NB4 (cell line): ENCODE measurements around the gene ADAMTS2.

Experiments used
- CTCF ChIP-seq: IDR thresholded peaks from one replicate; pipeline ENCODE4 v1.5.1; 2012; ENCODE audit warnings: low read depth, low read length
- MAX ChIP-seq: IDR thresholded peaks from 2 replicates; pipeline ENCODE4 v1.6.1; 2011; ENCODE audit warnings: low read depth, low read length

GRCh38 chr5:179241175-179241574 is 104.1 kb downstream of the ADAMTS2 start:
- TF ChIP-seq CTCF (no peak), MAX (no peak)
